Activated CD4-positive, alpha-beta T cell treated with anti-CD3 and anti-CD28 coated beads, Interleukin-2, amount 10 ng/mL, durations not matched to agents 24 days and 14 days (primary cell): Measurements from ENCODE around the gene PPP2R3A. TPM values are rescaled to one million over a fixed set of nuclear protein-coding genes. Genes with fewer than 3 reads are reported as not detected.
A peak's percentile ranks its signal among the peaks of the same experiment; 100 is the strongest.
"Not testable (repeated sequence)": the region's sequence is repeated elsewhere in the genome, so short reads cannot be mapped to it uniquely, and the experiment has no call there.

ENCODE experiments used
- DNase-seq: peaks from one replicate; pipeline ENCODE4 v3.0.0; 2022
- H3K27ac Mint-ChIP-seq: one replicate; pipeline ENCODE4 v1.8.0; 2022; ENCODE audit warnings: mild to moderate bottlenecking, mixed read lengths
- H3K27me3 Mint-ChIP-seq: one replicate; pipeline ENCODE4 v1.8.0; 2022; ENCODE audit warnings: mixed read lengths
- H3K36me3 Mint-ChIP-seq: one replicate; pipeline ENCODE4 v1.8.0; 2022; ENCODE audit warnings: low read depth, mild to moderate bottlenecking, mixed read lengths
- H3K4me1 Mint-ChIP-seq: one replicate; pipeline ENCODE4 v1.8.0; 2021; ENCODE audit warnings: mixed read lengths
- H3K4me3 Mint-ChIP-seq: one replicate; pipeline ENCODE4 v1.8.0; 2022; ENCODE audit warnings: mild to moderate bottlenecking, moderate library complexity, mixed read lengths
- H3K9me3 Mint-ChIP-seq: one replicate; pipeline ENCODE4 v1.8.0; 2021; ENCODE audit warnings: mixed read lengths
- intact Hi-C: fragments of 100-400 bp; cut with micrococcal nuclease; formaldehyde crosslinking; loops from one replicate; pipeline ENCODE4 v1.15.1; 2023
- total RNA-seq: library from RNA; stranded (reverse); gene quantifications from 2 replicates; pipeline ENCODE4 v1.2.3, GENCODE V29; 2022

The PPP2R3A gene
- total RNA-seq, 1 donor from 2014 or later = 0.49 TPM

- Mint-ChIP-seq H3K4me1 (peaks cover 2% of the 10 kb centered on the region), H3K27me3 (peaks cover 16% of the 10 kb centered on the region), H3K9me3 (no peaks in the 10 kb centered on the region), H3K27ac (no peak overlapping the region), H3K36me3 (no peaks in the 10 kb centered on the region), H3K4me3 (no peak overlapping the region)
- no peak for DNase-seq
- intact Hi-C loops = loop anchor here (10.0 kb wide), 2 partner anchors 1874 to 1904 kb away; no protein-coding TSS in a partner anchor
Measured at GRCh38 chr3:136070953-136071949, 105.7 kb downstream of the PPP2R3A start.

GRCh38 chr3:136074546-136075170 is 109.1 kb downstream of the PPP2R3A start:
- intact Hi-C loops = loop anchor here (1.0 to 10.0 kb wide), 9 partner anchors 118 to 1900 kb away; partner anchors contain the start of gene PCCB
- Mint-ChIP-seq H3K27ac (no peak overlapping the region), H3K4me3 (no peak overlapping the region), H3K36me3 (no peaks in the 10 kb centered on the region), H3K27me3 (peaks cover 10% of the 10 kb centered on the region), H3K4me1 (peaks cover 2% of the 10 kb centered on the region), H3K9me3 (no peaks in the 10 kb centered on the region)
- DNase-seq = no peak

- Mint-ChIP-seq H3K27me3 (peaks cover 10% of the 10 kb centered on the region), H3K4me1 (peaks cover 2% of the 10 kb centered on the region), H3K4me3 (no peak overlapping the region), H3K9me3 (no peaks in the 10 kb centered on the region), H3K36me3 (no peaks in the 10 kb centered on the region), H3K27ac (no peak overlapping the region)
- peak; percentile 92 for DNase-seq
- intact Hi-C loops = loop anchor here (1.0 to 10.0 kb wide), 9 partner anchors 117 to 1899 kb away; partner anchors contain the start of gene PCCB
Measured at GRCh38 chr3:136075218-136075808, 109.8 kb downstream of the PPP2R3A start.

- H3K27me3 Mint-ChIP-seq = peaks cover 10% of the 10 kb centered on the region
- H3K9me3 Mint-ChIP-seq = no peaks in the 10 kb centered on the region
- no peak overlapping the region for H3K4me3 Mint-ChIP-seq
- DNase-seq = no peak
- peaks cover 2% of the 10 kb centered on the region for H3K4me1 Mint-ChIP-seq
- H3K27ac Mint-ChIP-seq = no peak overlapping the region
- no peaks in the 10 kb centered on the region for H3K36me3 Mint-ChIP-seq
- intact Hi-C loops = loop anchor here (1.0 to 10.0 kb wide), 9 partner anchors 116 to 1899 kb away; partner anchors contain the start of gene PCCB
Measured at GRCh38 chr3:136075811-136076210, 110.3 kb downstream of the PPP2R3A start.

- intact Hi-C loops = loop anchor here (5.0 to 10.0 kb wide), 5 partner anchors 114 to 1896 kb away; no protein-coding TSS in a partner anchor
- Mint-ChIP-seq H3K36me3 (no peaks in the 10 kb centered on the region), H3K4me1 (peaks cover 2% of the 10 kb centered on the region), H3K27ac (no peak overlapping the region), H3K4me3 (no peak overlapping the region), H3K27me3 (peaks cover 5% of the 10 kb centered on the region), H3K9me3 (peaks cover 5% of the 10 kb centered on the region)
- DNase-seq = no peak
Measured at GRCh38 chr3:136078421-136079364, 113.2 kb downstream of the PPP2R3A start.

GRCh38 chr3:136083641-136084382 is 118.3 kb downstream of the PPP2R3A start:
- peaks cover 17% of the 10 kb centered on the region for H3K9me3 Mint-ChIP-seq
- DNase-seq, intact Hi-C loops, H3K27me3 Mint-ChIP-seq, H3K4me1 Mint-ChIP-seq, H3K36me3 Mint-ChIP-seq, H3K27ac Mint-ChIP-seq, H3K4me3 Mint-ChIP-seq: not testable (repeated sequence)

- H3K4me1 Mint-ChIP-seq, H3K27me3 Mint-ChIP-seq, DNase-seq, H3K27ac Mint-ChIP-seq, H3K4me3 Mint-ChIP-seq, H3K36me3 Mint-ChIP-seq, intact Hi-C loops: not testable (repeated sequence)
- peaks cover 17% of the 10 kb centered on the region for H3K9me3 Mint-ChIP-seq
Measured at GRCh38 chr3:136085067-136085466, 119.5 kb downstream of the PPP2R3A start.

GRCh38 chr3:136093771-136094170 is 128.2 kb downstream of the PPP2R3A start:
- intact Hi-C loops = no loop called here
- no peaks in the 10 kb centered on the region for H3K9me3 Mint-ChIP-seq
- DNase-seq = no peak
- no peaks in the 10 kb centered on the region for H3K36me3 Mint-ChIP-seq
- H3K27ac Mint-ChIP-seq = no peak overlapping the region
- H3K4me3 Mint-ChIP-seq = no peak overlapping the region
- H3K4me1 Mint-ChIP-seq = peaks cover under 1% of the 10 kb centered on the region
- H3K27me3 Mint-ChIP-seq = peaks cover 14% of the 10 kb centered on the region

GRCh38 chr3:136105044-136105443 is 139.5 kb downstream of the PPP2R3A start:
- H3K27me3 Mint-ChIP-seq = peaks cover 9% of the 10 kb centered on the region
- H3K4me1 Mint-ChIP-seq = peaks cover 5% of the 10 kb centered on the region
- intact Hi-C loops = no loop called here
- no peak for DNase-seq
- H3K27ac Mint-ChIP-seq = no peak overlapping the region
- H3K9me3 Mint-ChIP-seq = no peaks in the 10 kb centered on the region
- no peak overlapping the region for H3K4me3 Mint-ChIP-seq
- no peaks in the 10 kb centered on the region for H3K36me3 Mint-ChIP-seq

GRCh38 chr3:136106101-136106500 is 140.6 kb downstream of the PPP2R3A start:
- intact Hi-C loops = no loop called here
- DNase-seq = no peak
- H3K27me3 Mint-ChIP-seq = peaks cover 9% of the 10 kb centered on the region
- no peak overlapping the region for H3K4me3 Mint-ChIP-seq
- H3K4me1 Mint-ChIP-seq = peaks cover 5% of the 10 kb centered on the region
- H3K27ac Mint-ChIP-seq = no peak overlapping the region
- H3K9me3 Mint-ChIP-seq = no peaks in the 10 kb centered on the region
- H3K36me3 Mint-ChIP-seq = no peaks in the 10 kb centered on the region

- no peak overlapping the region for H3K27ac Mint-ChIP-seq
- no peaks in the 10 kb centered on the region for H3K36me3 Mint-ChIP-seq
- no peaks in the 10 kb centered on the region for H3K9me3 Mint-ChIP-seq
- peaks cover 5% of the 10 kb centered on the region for H3K4me1 Mint-ChIP-seq
- no peak overlapping the region for H3K4me3 Mint-ChIP-seq
- peaks cover 21% of the 10 kb centered on the region for H3K27me3 Mint-ChIP-seq
- no peak for DNase-seq
- intact Hi-C loops = no loop called here
Measured at GRCh38 chr3:136109499-136109898, 144.0 kb downstream of the PPP2R3A start.

- peaks cover 21% of the 10 kb centered on the region for H3K27me3 Mint-ChIP-seq
- no peak overlapping the region for H3K4me3 Mint-ChIP-seq
- intact Hi-C loops = no loop called here
- DNase-seq = no peak
- no peaks in the 10 kb centered on the region for H3K36me3 Mint-ChIP-seq
- no peaks in the 10 kb centered on the region for H3K9me3 Mint-ChIP-seq
- H3K4me1 Mint-ChIP-seq = peaks cover 5% of the 10 kb centered on the region
- H3K27ac Mint-ChIP-seq = no peak overlapping the region
Measured at GRCh38 chr3:136110481-136110880, 145.0 kb downstream of the PPP2R3A start.
